H1 (cell line): ENCODE results near the gene PPP1R18. TPM values are rescaled to one million over a fixed set of nuclear protein-coding genes. Genes with fewer than 3 reads are reported as not detected.

Experiments
- CTCF ChIA-PET: fragments of 300-600 bp; sonication (Branson Sonifier 250); formaldehyde crosslinking; loops from one replicate; lab custom pipeline; 2021; ENCODE audit not compliant: partially characterized antibody; lab: Charles Lee
- POLR2A ChIA-PET: fragments of 300-600 bp; sonication (Branson Sonifier 250); formaldehyde crosslinking; loops from one replicate; lab custom pipeline; 2021; ENCODE audit warnings: inconsistent platforms; ENCODE audit not compliant: partially characterized antibody; lab: Charles Lee
- DNase-seq, 2 experiments: peaks; one replicate each; pipeline versions ENCODE4 v3.0.0 to v3.0.0-alpha.2; 2010 to 2022; ENCODE audit warnings: low spot score in 2 of 2, low read depth in 1 of 2, mixed read lengths in 1 of 2
- FAIRE-seq: peaks from 2 replicates; lab custom pipeline; 2011; peaks lifted over from hg19 to GRCh38; lab: Jason Lieb, UNC
- H2AFZ ChIP-seq: 2 replicates; pipeline ENCODE4 v1.8.1; 2012; ENCODE audit warnings: low read length, inconsistent platforms
- H2AK5ac ChIP-seq: 2 replicates; pipeline ENCODE4 v1.6.1; 2013; ENCODE audit warnings: low read depth, low read length
- H2BK120ac ChIP-seq: replicated peaks from 2 replicates; pipeline ENCODE3; 2013; ENCODE audit warnings: low read depth, low read length, inconsistent platforms
- H2BK12ac ChIP-seq: 2 replicates; pipeline ENCODE4 v1.6.1; 2013; ENCODE audit warnings: low read depth, low read length
- H2BK15ac ChIP-seq: 2 replicates; pipeline ENCODE4 v1.6.1; 2013; ENCODE audit warnings: low read length
- H2BK20ac ChIP-seq: 2 replicates; pipeline ENCODE4 v1.6.1; 2013; ENCODE audit warnings: low read length
- H2BK5ac ChIP-seq: 2 replicates; pipeline ENCODE4 v1.6.1; 2013; ENCODE audit warnings: low read depth, low read length
- H3K14ac ChIP-seq: 2 replicates; pipeline ENCODE4 v1.6.1; 2013; ENCODE audit warnings: inconsistent platforms; ENCODE audit not compliant: insufficient read length
- H3K18ac ChIP-seq: 2 replicates; pipeline ENCODE4 v1.6.1; 2013; ENCODE audit warnings: low read length; ENCODE audit errors: extremely low read depth
- H3K23ac ChIP-seq: 2 replicates; pipeline ENCODE4 v1.6.1; 2013; ENCODE audit warnings: inconsistent platforms; ENCODE audit not compliant: insufficient read length
- H3K23me2 ChIP-seq: 2 replicates; pipeline ENCODE4 v1.6.1; 2013; ENCODE audit warnings: low read depth, low read length
- H3K27ac ChIP-seq: 2 replicates; pipeline ENCODE4 v1.6.1; 2011; ENCODE audit warnings: low read depth, low read length, inconsistent platforms
- H3K27me3 ChIP-seq, 4 experiments: replicated peaks in 1 of 4; 1 replicate in 1 of 4; 2 replicates in 3 of 4; pipeline versions ENCODE4 v1.6.1 to v1.8.1; 2011 to 2013; ENCODE audit warnings: low read length in 3 of 4, mild to moderate bottlenecking in 3 of 4, inconsistent platforms in 2 of 4, mixed read lengths in 2 of 4, moderate library complexity in 1 of 4; ENCODE audit not compliant: control insufficient read depth in 3 of 4, insufficient read depth in 3 of 4; ENCODE audit errors: extremely low read depth in 1 of 4
- H3K36me3 ChIP-seq, 4 experiments: 2 replicates each; pipeline versions ENCODE4 v1.6.1 to v1.8.1; 2011 to 2013; ENCODE audit warnings: mild to moderate bottlenecking in 4 of 4, low read length in 3 of 4, moderate library complexity in 2 of 4, control low read depth in 1 of 4, inconsistent platforms in 1 of 4; ENCODE audit not compliant: insufficient read depth in 4 of 4, control insufficient read depth in 2 of 4
- H3K4ac ChIP-seq: replicated peaks from 2 replicates; pipeline ENCODE3; 2013; ENCODE audit warnings: low read length, low read depth, mixed read lengths, inconsistent platforms; ENCODE audit not compliant: insufficient read length
- H3K4me1 ChIP-seq, 4 experiments: replicated peaks in 1 of 4; 1 replicate in 1 of 4; 2 replicates in 3 of 4; pipeline versions ENCODE4 v1.6.1 to v1.8.1; 2011 to 2013; ENCODE audit warnings: low read length in 3 of 4, inconsistent platforms in 2 of 4, mixed read lengths in 1 of 4; ENCODE audit not compliant: insufficient read depth in 4 of 4, control insufficient read depth in 3 of 4
- H3K4me2 ChIP-seq, 2 experiments: 2 replicates each; pipeline versions ENCODE4 v1.6.1 to v1.8.1; 2011 to 2013; ENCODE audit warnings: low read depth in 2 of 2, low read length in 2 of 2, control low read depth in 1 of 2, inconsistent platforms in 1 of 2, mild to moderate bottlenecking in 1 of 2; ENCODE audit not compliant: insufficient read depth in 1 of 2
- H3K4me3 ChIP-seq, 4 experiments: fragments of 200-600, 300-600 bp in 1 of 4; sonication (generic), shearing (Covaris generic), sonication (Bioruptor Twin) in 1 of 4; 2 replicates each; pipeline versions ENCODE4 v1.5.1 to v1.8.1; 2011 to 2016; ENCODE audit warnings: low read length in 4 of 4, low read depth in 3 of 4, control low read depth in 2 of 4, inconsistent platforms in 2 of 4, mild to moderate bottlenecking in 2 of 4, mixed read lengths in 1 of 4, moderate library complexity in 1 of 4; ENCODE audit not compliant: insufficient read depth in 2 of 4; ENCODE audit errors: extremely low read depth in 1 of 4
- H3K56ac ChIP-seq: replicated peaks from 2 replicates; pipeline ENCODE3; 2013; ENCODE audit warnings: low read depth, mild to moderate bottlenecking, mixed read lengths, low read length, inconsistent platforms; ENCODE audit not compliant: insufficient read length
- H3K79me1 ChIP-seq: 2 replicates; pipeline ENCODE4 v1.6.1; 2013; ENCODE audit warnings: low read depth, low read length, control low read depth
- H3K79me2 ChIP-seq, 2 experiments: 2 replicates each; pipeline versions ENCODE4 v1.6.1 to v1.8.1; 2012 to 2013; ENCODE audit warnings: low read length in 2 of 2, mild to moderate bottlenecking in 2 of 2, inconsistent platforms in 1 of 2; ENCODE audit not compliant: insufficient read depth in 2 of 2, control insufficient read depth in 1 of 2
- H3K9ac ChIP-seq, 4 experiments: replicated peaks in 1 of 4; 1 replicate in 1 of 4; 2 replicates in 3 of 4; pipeline versions ENCODE4 v1.6.1 to v1.8.1; 2011 to 2013; ENCODE audit warnings: low read depth in 3 of 4, low read length in 3 of 4, control low read depth in 2 of 4, mild to moderate bottlenecking in 2 of 4, moderate library complexity in 2 of 4, inconsistent platforms in 1 of 4; ENCODE audit errors: extremely low read depth in 1 of 4
- H3K9me3 ChIP-seq, 2 experiments: 2 replicates each; pipeline versions ENCODE4 v1.6.1 to v1.8.1; 2012 to 2013; ENCODE audit warnings: mild to moderate bottlenecking in 2 of 2, moderate library complexity in 2 of 2, control low read depth in 1 of 2, inconsistent platforms in 1 of 2, low read depth in 1 of 2, low read length in 1 of 2, mixed read lengths in 1 of 2; ENCODE audit not compliant: insufficient read depth in 2 of 2
- H4K20me1 ChIP-seq, 2 experiments: replicated peaks in 1 of 2; 2 replicates each; pipeline versions ENCODE3 to v1.8.1; 2011 to 2013; ENCODE audit warnings: inconsistent platforms in 2 of 2, low read length in 2 of 2, mild to moderate bottlenecking in 1 of 2; ENCODE audit not compliant: insufficient read depth in 2 of 2, control insufficient read depth in 1 of 2
- H4K5ac ChIP-seq: 2 replicates; pipeline ENCODE4 v1.6.1; 2013; ENCODE audit warnings: low read length, low read depth, mixed read lengths, inconsistent platforms; ENCODE audit not compliant: insufficient read length
- H4K8ac ChIP-seq: 2 replicates; pipeline ENCODE4 v1.8.0; 2013; ENCODE audit warnings: mild to moderate bottlenecking, moderate library complexity, low read length, inconsistent platforms; ENCODE audit not compliant: insufficient read depth; ENCODE audit errors: extremely low read depth
- H4K91ac ChIP-seq: replicated peaks from 2 replicates; pipeline ENCODE3; 2013; ENCODE audit warnings: low read length, mixed read lengths, inconsistent platforms; ENCODE audit not compliant: insufficient read length
- HDAC6 ChIP-seq: IDR thresholded peaks from one replicate; pipeline ENCODE4 v1.7.1; 2012; ENCODE audit warnings: low read depth, mild to moderate bottlenecking, inconsistent platforms, low read length, moderate library complexity
- WGBS, 2 experiments: shearing (Covaris generic) in 1 of 2; methylation state at CpG; one replicate each; pipeline versions ENCODE4 v1.1.6 to v1.1.7; 2013 to 2015; ENCODE audit warnings: low lambda C conversion rate in 2 of 2, mixed read lengths in 2 of 2, inconsistent platforms in 1 of 2, low coverage in 1 of 2, missing lambda C conversion rate in 1 of 2; ENCODE audit not compliant: insufficient replicate concordance in 2 of 2, insufficient coverage in 1 of 2, insufficient read length in 1 of 2; ENCODE audit errors: extremely low coverage in 1 of 2, missing lambda C conversion rate in 1 of 2; 5-methylcytosine and 5-hydroxymethylcytosine counted together
- polyA plus RNA-seq, 7 experiments: library from polyadenylated mRNA; depleted of rRNA in 3 of 7; stranded (reverse) in 5 of 7; unstranded in 2 of 7; fragments of >200 nt in 5 of 7; fragments of 200-250 nt in 2 of 7; gene quantifications; 1 replicate in 5 of 7; 2 replicates in 1 of 7; 4 replicates in 1 of 7; pipeline versions ENCODE4 v1.2.1 to v1.2.3, GENCODE V29; 2011 to 2013; ENCODE audit warnings: missing spikeins in 2 of 7, mixed read lengths in 2 of 7
- total RNA-seq: library from RNA; stranded (reverse); fragmentation: NEBNext Ultra II Directional; extraction: Animal tissue kit (Norgen Biotek cat#: 25700); gene quantifications from 2 replicates; pipeline ENCODE4 v1.2.1, GENCODE V29; 2021

Gene PPP1R18
- total and polyA plus RNA-seq, 2 of the 8 experiments (the other 6 are each of a cell fraction or from before 2014, with no cell fraction given), result 25.1 to 29.1 TPM

- no peaks in the 10 kb centered on the region for H3K79me1 ChIP-seq
- peaks cover 24 to 46% (median 33%) of the 10 kb centered on the region in 4 experiments for H3K36me3 ChIP-seq
- H3K27me3 ChIP-seq, result no peaks in the 10 kb centered on the region
- no peak overlapping the region for H2BK20ac ChIP-seq
- H3K4me1 ChIP-seq, result 0 out of 7 replicates have a peak, but pooled peaks cover 0 to 2% (median 0%) of the 10 kb centered on the region in 4 experiments
- no peak overlapping the region for H4K91ac ChIP-seq
- ChIA-PET CTCF (interaction anchor here (0.6 to 11.8 kb wide), 9 partner anchors 9 to 183 kb away, joined by 3 to 147 read pairs (median 4); partner anchors contain the start of gene DHX16), POLR2A (interaction anchor here (0.6 to 35.9 kb wide), 9 partner anchors 4 to 237 kb away, joined by 3 to 732 read pairs (median 115); partner anchors contain the start of genes DHX16, FLOT1, IER3 and MDC1)
- peaks cover 0 to 10% of the 10 kb centered on the region in 2 experiments; a peak in 2 of 4 replicates for H3K79me2 ChIP-seq
- no peak overlapping the region for H4K5ac ChIP-seq
- H3K23ac ChIP-seq, result no peak overlapping the region
- H4K20me1 ChIP-seq, result peaks cover 12% of the 10 kb centered on the region in 2 experiments
- H2BK120ac ChIP-seq, result no peak overlapping the region
- H3K4ac ChIP-seq, result no peak overlapping the region
- H3K27ac ChIP-seq, result no peak overlapping the region
- H2AFZ ChIP-seq, result no peak overlapping the region
- no peaks in the 10 kb centered on the region for H3K23me2 ChIP-seq
- FAIRE-seq, result no peak
- no peak for TF ChIP-seq HDAC6
- no peak overlapping the region for H3K14ac ChIP-seq
- no peaks in the 10 kb centered on the region for H3K9me3 ChIP-seq
- H4K8ac ChIP-seq, result no peak overlapping the region
- no peak overlapping the region for H2BK5ac ChIP-seq
- no peak overlapping the region for H3K4me2 ChIP-seq
- no peak overlapping the region for H2BK12ac ChIP-seq
- no peak for DNase-seq
- H2BK15ac ChIP-seq, result no peak overlapping the region
- H3K18ac ChIP-seq, result no peak overlapping the region
- 97% methylated on average over 5 of the region's 7 CpGs; no CpG with 5 or more reads in 1 of the 2 experiments for WGBS, 2 experiments
- no peak overlapping the region; a peak in 1 of 7 replicates for H3K9ac ChIP-seq
- H3K4me3 ChIP-seq, result no peak overlapping the region
- no peak overlapping the region for H3K56ac ChIP-seq
- H2AK5ac ChIP-seq, result no peak overlapping the region
Measured at GRCh38 chr6:30727920-30728553, 41.6 kb upstream of the PPP1R18 start.
